Dermis blood vessel endothelial cell (primary cell): ENCODE results near the gene TAPBPL. TPM values are rescaled to one million over a fixed set of nuclear protein-coding genes. Genes with fewer than 3 reads are reported as not detected.
A peak's percentile ranks its signal among the peaks of the same experiment; 100 is the strongest.
"Not testable (repeated sequence)": the region's sequence is repeated elsewhere in the genome, so short reads cannot be mapped to it uniquely, and the experiment has no call there.

Source experiments
- DNase-seq: peaks from one replicate; pipeline ENCODE4 v3.0.0; 2010
- total RNA-seq: library from RNA; depleted of rRNA; stranded (reverse); fragments of >200 nt; gene quantifications from 2 replicates; pipeline ENCODE4 v1.2.3, GENCODE V29; 2014

The TAPBPL gene
- total RNA-seq, 1 donor from 2014 or later = 23.0 TPM

GRCh38 chr12:6463858-6464257 is 12.0 kb downstream of the TAPBPL start:
- no peak for DNase-seq

GRCh38 chr12:6464531-6464930 is 12.7 kb downstream of the TAPBPL start:
- no peak for DNase-seq

GRCh38 chr12:6465467-6466183 is 13.8 kb downstream of the TAPBPL start:
- DNase-seq = peak; percentile 89

GRCh38 chr12:6466184-6466573 is 14.3 kb downstream of the TAPBPL start:
- DNase-seq = no peak

- not testable (repeated sequence) for DNase-seq
Observed at GRCh38 chr12:6466751-6467150, 14.9 kb downstream of the TAPBPL start.

- not testable (repeated sequence) for DNase-seq
Observed at GRCh38 chr12:6467571-6468282, 15.9 kb downstream of the TAPBPL start.

GRCh38 chr12:6468283-6468575 is 16.4 kb downstream of the TAPBPL start:
- no peak for DNase-seq

GRCh38 chr12:6469092-6469491 is 17.2 kb downstream of the TAPBPL start:
- no peak for DNase-seq

- peak; percentile 17 for DNase-seq
Observed at GRCh38 chr12:6469609-6470374, 17.9 kb downstream of the TAPBPL start.

- peak; percentile 97 for DNase-seq
Observed at GRCh38 chr12:6470375-6471163, 18.7 kb downstream of the TAPBPL start, which contains the start of gene VAMP1. TSS of gene VAMP1 (minus strand) at chr12:6470677. CDS start at chr12:6470531, 146 bp downstream.

GRCh38 chr12:6471989-6472360 is 20.1 kb downstream of the TAPBPL start:
- no peak for DNase-seq

GRCh38 chr12:6472491-6472890 is 20.6 kb downstream of the TAPBPL start:
- no peak for DNase-seq

- not testable (repeated sequence) for DNase-seq
Observed at GRCh38 chr12:6475233-6475975, 23.6 kb downstream of the TAPBPL start.

- no peak for DNase-seq
Observed at GRCh38 chr12:6476489-6476888, 24.6 kb downstream of the TAPBPL start.

- not testable (repeated sequence) for DNase-seq
Observed at GRCh38 chr12:6477601-6478377, 25.9 kb downstream of the TAPBPL start.

GRCh38 chr12:6478416-6478815 is 26.6 kb downstream of the TAPBPL start:
- no peak for DNase-seq

- no peak for DNase-seq
Observed at GRCh38 chr12:6488240-6488639, 36.4 kb downstream of the TAPBPL start.

- no peak for DNase-seq
Observed at GRCh38 chr12:6489449-6489848, 37.6 kb downstream of the TAPBPL start.

GRCh38 chr12:6490673-6491072 is 38.8 kb downstream of the TAPBPL start:
- not testable (repeated sequence) for DNase-seq

GRCh38 chr12:6492838-6493496 is 41.1 kb downstream of the TAPBPL start, which contains the start of gene MRPL51:
TSS of gene MRPL51 (minus strand) at chr12:6493262. CDS start at chr12:6493136, 126 bp downstream.
- peak; percentile 95 for DNase-seq
